K562 treated with DMSO at 1 percent for 12 hours (cell line): Measurements from ENCODE around the gene ZNF33B. TPM values are rescaled to one million over a fixed set of nuclear protein-coding genes. Genes with fewer than 3 reads are reported as not detected.

Source experiments
- total RNA-seq: library from RNA; unstranded; fragments of 300-600 nt; gene quantifications from 2 replicates; pipeline ENCODE4 v1.2.3, GENCODE V29; 2022; ENCODE audit not compliant: insufficient read depth

ZNF33B gene
- total RNA-seq = 8.2 and 15.6 TPM in 2 replicates

GRCh38 chr10:42638055-42638820, at the start of gene ZNF33B:
Gene ZNF33B, minus strand, starts transcription at chr10:42638570. Its CDS starts 1,642 bp downstream, at chr10:42636928.

Other genes with a start within 250 kb of the ZNF33B start
- gene BMS1, start 144.2 kb upstream of the ZNF33B start, total RNA-seq = 7.7 and 16.3 TPM in 2 replicates